NOMO-1 (cell line): ENCODE results near the gene SLC39A10.

ENCODE experiments used
- DNase-seq, 2 experiments: peaks; one replicate each; lab custom pipeline; 2025; ENCODE audit not compliant: unreplicated experiment in 2 of 2; lab: John Stamatoyannopoulos, UW

SLC39A10 gene

GRCh38 chr2:195709901-195710806 lies 53.1 kb downstream of the SLC39A10 start:
- no peak for DNase-seq

GRCh38 chr2:195711478-195711877 lies 54.5 kb downstream of the SLC39A10 start:
- DNase-seq = no peak

- DNase-seq = no peak
Measured at GRCh38 chr2:195716466-195716865, 59.4 kb downstream of the SLC39A10 start.

GRCh38 chr2:195721042-195721441 lies 64.0 kb downstream of the SLC39A10 start:
- no peak for DNase-seq

GRCh38 chr2:195722075-195722474 lies 65.0 kb downstream of the SLC39A10 start:
- DNase-seq = peak in 1 of 2 experiments; percentile 24

GRCh38 chr2:195727106-195727505 lies 70.1 kb downstream of the SLC39A10 start:
- no peak for DNase-seq

- DNase-seq = no peak
Measured at GRCh38 chr2:195730912-195731311, 73.9 kb downstream of the SLC39A10 start.

- DNase-seq = no peak
Measured at GRCh38 chr2:195732574-195732973, 75.5 kb downstream of the SLC39A10 start.

- no peak for DNase-seq
Measured at GRCh38 chr2:195733831-195734230, 76.8 kb downstream of the SLC39A10 start.

- DNase-seq = no peak
Measured at GRCh38 chr2:195734395-195734794, 77.4 kb downstream of the SLC39A10 start.

GRCh38 chr2:195734931-195735330 lies 77.9 kb downstream of the SLC39A10 start:
- no peak for DNase-seq

GRCh38 chr2:195735347-195735746 lies 78.3 kb downstream of the SLC39A10 start:
- DNase-seq = no peak

GRCh38 chr2:195737511-195738325 lies 80.7 kb downstream of the SLC39A10 start:
- no peak for DNase-seq

GRCh38 chr2:195741191-195741590 lies 84.2 kb downstream of the SLC39A10 start:
- DNase-seq = no peak

- DNase-seq = no peak
Measured at GRCh38 chr2:195756218-195756942, 99.4 kb downstream of the SLC39A10 start.

GRCh38 chr2:195758846-195759245 lies 101.8 kb downstream of the SLC39A10 start:
- DNase-seq = no peak

- DNase-seq = no peak
Measured at GRCh38 chr2:195759877-195760276, 102.9 kb downstream of the SLC39A10 start.

- no peak for DNase-seq
Measured at GRCh38 chr2:195763866-195764265, 106.8 kb downstream of the SLC39A10 start.

- DNase-seq = no peak
Measured at GRCh38 chr2:195766691-195767090, 109.7 kb downstream of the SLC39A10 start.

GRCh38 chr2:195768431-195768830 lies 111.4 kb downstream of the SLC39A10 start:
- DNase-seq = no peak

GRCh38 chr2:195769975-195770374 lies 112.9 kb downstream of the SLC39A10 start:
- DNase-seq = no peak
